NCI-H2107 treated with DMSO at 0.1 percent for 48 hours (cell line): ENCODE data around the gene BICD1.
A peak's percentile ranks its signal among the peaks of the same experiment; 100 is the strongest.
"Not testable (repeated sequence)": the region's sequence is repeated elsewhere in the genome, so short reads cannot be mapped to it uniquely, and the experiment has no call there.

Experiments used
- DNase-seq: peaks from one replicate; lab custom pipeline; 2025; ENCODE audit not compliant: unreplicated experiment; lab: John Stamatoyannopoulos, UW

The BICD1 gene

DNA sequence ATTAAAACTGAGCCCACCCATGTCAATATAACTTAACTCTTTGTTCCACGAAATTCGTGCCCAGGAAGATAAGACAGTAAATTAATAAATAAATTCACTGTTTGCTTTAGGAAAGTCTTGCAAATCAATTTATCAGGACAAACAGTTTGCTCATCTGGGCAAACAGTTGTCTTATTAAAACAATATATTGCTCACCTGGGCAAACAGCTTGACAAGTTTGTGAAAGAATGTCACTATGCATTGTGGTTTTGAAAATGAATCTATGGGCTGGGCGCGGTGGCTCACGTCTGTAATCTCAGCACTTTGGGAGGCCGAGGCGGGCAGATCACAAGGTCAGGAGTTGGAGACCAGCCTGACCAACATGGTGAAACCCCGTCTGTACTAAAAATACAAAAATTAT, 80.5 kb downstream of the BICD1 start:
- not testable (repeated sequence) for DNase-seq

GRCh38 chr12:32191445-32191844, 84.8 kb downstream of the BICD1 start:
- DNase-seq: no peak

GRCh38 chr12:32196250-32197198, 89.9 kb downstream of the BICD1 start:
- no peak for DNase-seq

- DNase-seq: no peak
Observed at GRCh38 chr12:32197421-32197820, 90.8 kb downstream of the BICD1 start.

- no peak for DNase-seq
Observed at GRCh38 chr12:32198555-32198954, 91.9 kb downstream of the BICD1 start.

DNA sequence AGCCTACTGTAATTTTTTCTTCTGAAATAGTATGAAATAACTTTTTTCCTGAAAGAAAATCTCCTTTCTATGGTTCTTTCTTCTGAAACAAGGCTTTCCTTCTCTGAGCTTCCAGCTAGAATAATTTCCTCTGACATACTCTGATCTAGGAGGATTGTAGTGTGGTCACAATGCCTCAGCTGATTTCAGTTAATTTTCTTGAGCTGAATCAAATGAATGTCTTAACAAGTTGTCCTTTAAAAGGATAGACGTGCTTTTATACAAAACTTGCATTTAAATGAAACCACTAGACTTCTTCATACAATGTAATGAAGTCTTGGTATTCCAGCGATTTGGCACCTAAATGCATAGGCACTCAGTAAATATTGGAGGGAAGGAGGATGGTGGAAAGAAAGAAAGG, 94.4 kb downstream of the BICD1 start:
- no peak for DNase-seq

- no peak for DNase-seq
Observed at GRCh38 chr12:32201976-32202375, 95.3 kb downstream of the BICD1 start.

- no peak for DNase-seq
Observed at GRCh38 chr12:32205731-32206130, 99.1 kb downstream of the BICD1 start.

DNA sequence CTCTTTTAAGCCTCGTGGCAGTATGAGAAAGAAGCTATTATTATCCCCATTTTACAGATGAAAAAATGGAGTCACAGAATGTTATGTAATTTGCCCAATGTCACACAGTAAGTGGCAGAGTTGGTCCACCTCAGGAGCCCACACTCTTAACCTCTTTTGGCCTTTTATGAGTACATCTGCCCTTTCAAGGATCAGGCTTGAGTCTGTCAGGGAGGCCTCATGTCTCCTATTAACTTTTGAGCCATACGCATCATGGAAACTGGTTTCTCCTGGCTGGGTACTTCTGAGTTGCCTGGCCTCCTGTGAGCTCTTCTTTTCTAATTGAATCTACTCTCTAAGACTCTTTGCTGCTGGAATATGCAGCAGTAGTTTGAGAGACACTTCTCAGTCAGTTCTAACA, 101.7 kb downstream of the BICD1 start:
- no peak for DNase-seq

- DNase-seq: no peak
Observed at GRCh38 chr12:32211066-32211899, 104.6 kb downstream of the BICD1 start.

DNA sequence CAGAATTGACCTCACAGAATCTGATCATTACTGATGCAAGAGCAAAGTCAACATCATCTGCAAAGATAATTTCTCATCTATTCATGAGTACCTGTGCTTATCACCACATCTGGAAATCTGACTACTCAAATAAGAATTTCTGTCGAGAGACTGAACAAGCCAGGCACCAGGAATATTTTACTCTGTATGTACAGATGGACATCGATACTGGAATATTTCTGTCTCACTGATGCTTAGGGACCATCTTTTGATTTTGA, 105.2 kb downstream of the BICD1 start:
- DNase-seq: no peak

GRCh38 chr12:32214723-32215122, 108.1 kb downstream of the BICD1 start:
- DNase-seq: no peak

DNA sequence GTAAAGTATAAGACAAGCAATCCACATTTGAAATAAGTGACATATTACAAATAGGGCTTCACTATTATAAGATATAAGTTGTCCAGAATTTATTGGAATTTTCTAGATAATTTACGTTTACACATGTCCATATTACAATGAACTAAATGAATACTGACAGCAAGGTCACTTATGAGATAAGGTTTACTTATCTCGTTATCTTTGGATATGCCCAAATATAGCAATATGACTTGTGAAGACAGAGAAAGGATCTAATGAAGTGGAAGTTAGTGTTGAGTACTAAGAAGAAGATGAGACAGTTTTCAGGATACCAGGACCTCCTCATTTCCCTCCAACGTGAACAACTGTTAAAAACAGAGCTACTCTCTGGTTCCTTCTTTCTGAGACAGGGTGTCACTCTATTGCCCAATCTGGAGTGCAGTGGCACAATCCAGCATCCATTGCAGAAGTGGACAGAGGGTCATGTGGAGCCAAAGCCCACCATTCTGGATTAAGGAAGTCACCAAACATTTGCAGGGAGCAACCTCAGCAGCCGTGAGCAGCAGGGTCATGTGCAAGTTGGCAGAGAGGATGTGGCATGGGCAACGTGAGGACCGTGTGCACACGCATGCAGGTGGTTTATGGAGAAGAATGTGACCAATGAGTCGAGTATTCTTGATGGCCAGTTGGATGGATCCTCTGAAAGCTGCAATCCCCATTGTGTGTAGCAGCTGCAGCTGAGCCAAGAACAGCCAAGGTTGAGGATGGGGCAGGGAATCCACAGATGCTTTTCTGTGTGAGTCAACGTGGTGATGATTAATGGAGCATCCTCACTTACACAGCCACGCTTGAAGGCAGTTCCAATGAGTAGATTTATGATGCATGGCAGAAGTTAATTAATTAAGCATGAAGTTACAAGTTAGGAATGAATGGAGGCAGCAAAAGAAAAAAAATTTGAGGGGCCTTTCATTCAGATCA, 111.0 kb downstream of the BICD1 start:
- DNase-seq: no peak

DNA sequence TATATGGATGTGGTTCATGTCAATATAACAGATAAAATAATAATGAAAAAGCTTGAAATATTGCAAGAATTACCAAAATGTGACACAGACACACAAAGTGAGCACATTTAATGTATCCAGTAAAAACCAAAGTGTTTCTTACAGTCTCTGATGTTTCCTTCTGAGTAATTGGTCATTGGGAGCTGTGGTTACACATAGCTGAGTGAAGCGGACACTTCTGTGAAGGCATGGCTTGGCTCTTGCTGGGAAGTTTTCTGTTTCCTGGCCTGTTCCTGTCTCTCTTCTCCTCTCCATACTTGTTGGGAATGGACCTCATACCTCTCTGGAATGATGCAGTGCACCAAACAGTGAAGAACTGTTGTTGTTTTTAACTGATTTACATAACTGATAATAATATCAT, 117.3 kb downstream of the BICD1 start:
- no peak for DNase-seq

DNA sequence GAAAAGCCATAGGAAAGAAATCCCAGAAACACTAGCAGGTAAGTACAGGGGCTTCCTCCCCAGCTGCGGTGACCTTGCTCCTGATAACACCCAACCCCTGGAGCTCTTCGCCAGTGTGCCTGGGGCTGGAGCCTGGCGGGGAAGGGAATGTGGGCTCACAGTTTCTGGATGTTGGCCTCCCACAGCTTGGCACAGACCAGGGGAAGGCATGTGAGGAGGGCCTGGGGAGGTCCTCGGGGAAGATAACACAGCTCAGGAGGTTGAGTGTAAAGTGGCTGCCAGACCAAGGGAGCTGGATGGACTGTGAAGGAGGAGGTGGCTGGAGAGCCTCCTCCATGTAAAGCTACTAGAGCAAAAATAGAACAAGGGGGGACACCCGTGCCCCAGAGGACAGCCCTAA, 120.1 kb downstream of the BICD1 start:
- DNase-seq: no peak

DNA sequence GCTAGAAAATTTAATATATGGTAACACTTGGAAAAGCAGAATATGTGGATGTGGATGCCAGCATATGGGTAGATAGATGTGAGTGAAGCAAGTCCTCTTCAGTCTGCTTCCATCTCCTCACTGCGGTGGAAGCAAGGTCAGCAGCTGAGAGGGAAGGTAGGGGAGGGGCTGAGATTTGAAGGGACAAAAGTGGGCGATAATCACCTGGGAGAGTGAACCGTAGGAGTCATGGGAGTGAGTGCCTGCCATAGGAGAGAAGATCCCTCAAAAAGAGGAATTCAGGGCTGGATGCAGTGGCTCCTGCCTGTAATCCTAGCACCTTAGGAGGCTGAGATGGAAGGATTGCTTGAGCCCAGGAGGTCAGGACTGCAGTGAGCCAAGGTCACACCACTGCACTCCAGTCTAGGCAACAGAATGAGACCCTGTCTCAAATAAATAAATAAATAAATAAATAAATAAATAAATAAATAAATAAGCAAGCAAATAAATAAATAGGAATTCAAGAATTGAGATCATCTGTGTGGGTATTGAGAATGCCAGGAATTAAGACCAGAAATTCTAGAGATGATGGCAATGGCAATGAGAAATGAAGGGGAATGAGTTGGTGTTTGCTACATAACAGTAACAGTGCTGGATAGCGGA, 123.4 kb downstream of the BICD1 start:
- no peak for DNase-seq

GRCh38 chr12:32230613-32230993, 124.0 kb downstream of the BICD1 start:
- DNase-seq: peak; percentile 83

GRCh38 chr12:32231361-32231760, 124.7 kb downstream of the BICD1 start:
- DNase-seq: not testable (repeated sequence)

DNA sequence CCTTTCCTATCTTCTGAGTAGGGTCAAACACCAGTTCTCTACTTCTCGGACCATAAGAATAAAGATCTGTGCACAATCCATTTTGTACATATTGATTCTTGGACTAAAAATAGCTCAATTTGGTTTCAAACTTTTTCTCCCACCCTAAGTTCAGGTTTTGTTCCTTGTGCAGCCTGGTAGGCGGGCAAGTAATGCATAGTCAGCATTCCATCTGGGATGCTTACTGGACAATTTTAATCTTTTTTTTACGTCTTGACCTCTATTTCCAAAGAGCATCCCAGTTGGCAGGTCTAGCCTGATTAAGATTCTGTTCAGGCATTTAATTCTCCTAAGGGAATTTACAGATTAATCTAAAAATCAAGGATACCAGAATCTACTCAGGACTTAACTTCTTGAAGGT, 126.9 kb downstream of the BICD1 start:
- no peak for DNase-seq

GRCh38 chr12:32235251-32235650, 128.6 kb downstream of the BICD1 start:
- peak; percentile 15 for DNase-seq

GRCh38 chr12:32240162-32240561, 133.5 kb downstream of the BICD1 start:
- DNase-seq: no peak
